GM12878 (cell line): Measurements from ENCODE around the gene MRPS21. TPM values are rescaled to one million over a fixed set of nuclear protein-coding genes. Genes with fewer than 3 reads are reported as not detected.

Experiments used
- BHLHE40 ChIP-seq, 2 experiments: fragments of 450-650 bp in 1 of 2; IDR thresholded peaks; 2 replicates each; pipeline ENCODE4 v1.6.1; 2011 to 2017; ENCODE audit warnings: low read depth in 2 of 2, borderline replicate concordance in 1 of 2, improper control_type of control experiment in 1 of 2, low read length in 1 of 2, mild to moderate bottlenecking in 1 of 2
- DPF2 ChIP-seq: fragments of 450-650 bp; IDR thresholded peaks from 2 replicates; pipeline ENCODE4 v1.6.1; 2017; ENCODE audit warnings: mild to moderate bottlenecking
- EGR1 ChIP-seq, 2 experiments: IDR thresholded peaks; 1 replicate in 1 of 2; 2 replicates in 1 of 2; pipeline ENCODE4 v1.6.1; 2011 to 2012; ENCODE audit warnings: low read depth in 2 of 2, low read length in 2 of 2, borderline replicate concordance in 1 of 2, mild to moderate bottlenecking in 1 of 2, moderate library complexity in 1 of 2
- EP300 ChIP-seq, 2 experiments: fragments of 150-350 bp in 1 of 2; IDR thresholded peaks; 2 replicates each; pipeline ENCODE4 v1.6.1; 2011 to 2012; ENCODE audit warnings: low read depth in 2 of 2, low read length in 2 of 2, borderline replicate concordance in 1 of 2, improper control_type of control experiment in 1 of 2, inconsistent platforms in 1 of 2; ENCODE audit not compliant: control insufficient read depth in 1 of 2
- GABPA ChIP-seq: IDR thresholded peaks from 2 replicates; pipeline ENCODE4 v1.6.1; 2014; ENCODE audit warnings: antibody characterized with exemption, low read depth, mild to moderate bottlenecking, inconsistent platforms
- GATAD2B ChIP-seq: fragments of 450-650 bp; conservative IDR thresholded peaks from 2 replicates; pipeline ENCODE4 v1.6.1; 2017; ENCODE audit warnings: low read depth, mild to moderate bottlenecking, moderate library complexity
- KDM1A ChIP-seq: fragments of 200-600 bp; sonication (generic); IDR thresholded peaks from 2 replicates; pipeline ENCODE4 v1.6.1; 2016; ENCODE audit warnings: borderline replicate concordance
- MEF2B ChIP-seq: fragments of 450-650 bp; IDR thresholded peaks from 2 replicates; pipeline ENCODE4 v1.6.1; 2018; ENCODE audit warnings: mild to moderate bottlenecking, moderate library complexity; ENCODE audit not compliant: partially characterized antibody, poor library complexity, severe bottlenecking
- MTA3 ChIP-seq: IDR thresholded peaks from 2 replicates; pipeline ENCODE4 v1.6.1; 2012; ENCODE audit warnings: low read length, inconsistent platforms, borderline replicate concordance
- PML ChIP-seq: IDR thresholded peaks from 2 replicates; pipeline ENCODE4 v1.6.1; 2012; ENCODE audit warnings: low read length, inconsistent platforms
- POLR2A ChIP-seq: IDR thresholded peaks from 2 replicates; pipeline ENCODE4 v1.6.1; 2011; ENCODE audit warnings: low read depth, mild to moderate bottlenecking, low read length
- POLR2AphosphoS2 ChIP-seq: IDR thresholded peaks from 2 replicates; pipeline ENCODE4 v1.6.1; 2011; ENCODE audit warnings: low read depth, mild to moderate bottlenecking, low read length, improper control_type of control experiment, moderate library complexity
- POLR2AphosphoS5 ChIP-seq: IDR thresholded peaks from 2 replicates; pipeline ENCODE4 v1.6.1; 2011; ENCODE audit warnings: mild to moderate bottlenecking, low read length, inconsistent platforms
- POU2F2 ChIP-seq: IDR thresholded peaks from 3 replicates; pipeline ENCODE4 v1.6.1; 2011; ENCODE audit warnings: low read depth, mild to moderate bottlenecking, low read length, borderline replicate concordance
- SIX5 ChIP-seq: IDR thresholded peaks from 2 replicates; pipeline ENCODE4 v1.6.1; 2011; ENCODE audit warnings: mild to moderate bottlenecking, low read depth, low read length, moderate library complexity; ENCODE audit not compliant: severe bottlenecking
- STAT3 ChIP-seq: IDR thresholded peaks from 2 replicates; pipeline ENCODE4 v1.6.1; 2011; ENCODE audit warnings: low read depth, low read length, improper control_type of control experiment
- TARDBP ChIP-seq: IDR thresholded peaks from 2 replicates; pipeline ENCODE4 v1.6.1; 2016; ENCODE audit warnings: borderline replicate concordance
- YY1 ChIP-seq: IDR thresholded peaks from 2 replicates; pipeline ENCODE4 v1.6.1; 2011; ENCODE audit warnings: low read depth, mild to moderate bottlenecking, low read length
- ZNF384 ChIP-seq: IDR thresholded peaks from 2 replicates; pipeline ENCODE4 v1.6.1; 2012; ENCODE audit warnings: low read depth, mild to moderate bottlenecking, low read length, improper control_type of control experiment, borderline replicate concordance
- polyA plus RNA-seq, 11 experiments: library from polyadenylated mRNA; depleted of rRNA in 4 of 11; unstranded in 6 of 11; stranded (reverse) in 5 of 11; fragments of >200 nt; fragmentation: Nextera tagmentation in 4 of 11; fragmentation: Illumina TruSeq in 1 of 11; extraction: Ambion mirVana in 4 of 11; extraction: Trizol in 1 of 11; gene quantifications; 1 replicate in 1 of 11; 2 replicates in 10 of 11; pipeline versions ENCODE4 v1.2.1 to v1.2.3, GENCODE V29; 2011 to 2016; ENCODE audit warnings: inconsistent platforms in 2 of 11, missing spikeins in 2 of 11, low read depth in 1 of 11
- total RNA-seq, 4 experiments: library from RNA; depleted of rRNA in 3 of 4; stranded (reverse); fragments of >200 nt in 3 of 4; fragmentation: Illumina TruSeq in 1 of 4; extraction: Trizol in 1 of 4; gene quantifications; 2 replicates each; pipeline versions ENCODE4 v1.2.1 to v1.2.3, GENCODE V29; 2013 to 2021
- TF ChIP-seq, protein P1 (sequence below), 3 experiments: IDR thresholded peaks in 2 of 3; conservative IDR thresholded peaks in 1 of 3; 2 replicates each; pipeline ENCODE4 v1.5.1; 2011; ENCODE audit warnings: low read depth in 3 of 3, low read length in 3 of 3, mild to moderate bottlenecking in 3 of 3, control low read depth in 2 of 3, moderate library complexity in 2 of 3, inconsistent platforms in 1 of 3, mixed read lengths in 1 of 3; ENCODE audit not compliant: control insufficient read depth in 2 of 3, insufficient read depth in 1 of 3; ENCODE audit errors: extremely low read depth in 1 of 3

MRPS21 gene
- total and polyA plus RNA-seq, 10 of the 15 experiments (the other 5 are each of a cell fraction or from before 2014, with no cell fraction given), result 69.4 to 275 (median 103) TPM

DNA sequence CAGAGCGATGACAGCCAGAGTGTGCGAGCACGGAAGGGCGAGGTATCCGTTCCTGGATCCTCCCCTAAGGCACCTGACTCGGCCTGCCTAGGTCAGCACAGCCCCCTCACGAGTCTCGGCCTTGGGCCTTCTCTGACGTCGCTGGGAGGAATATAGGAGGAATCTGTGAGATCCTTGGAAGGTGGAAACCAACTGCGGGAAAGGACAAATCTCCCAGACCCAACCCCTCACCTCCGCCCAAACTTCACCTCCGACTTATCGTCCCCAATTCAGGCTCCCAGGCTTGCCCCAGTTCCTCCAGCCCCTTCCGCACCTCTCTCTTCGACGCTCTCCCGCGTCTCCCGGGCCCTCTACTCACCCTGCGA, 25.3 kb upstream of the MRPS21 start (continued):
- TF ChIP-seq BHLHE40 (IDR thresholded peaks at IDR 0.05; ENCODE audit: borderline replicate concordance in 1 of 2, low read depth in 2 of 2, low read length in 1 of 2) (peak in 1 of 2 experiments; percentile 44; a peak in 1 of 4 replicates), TARDBP (no peak; the same call in 1 of the 2 replicates), STAT3 (no peak), KDM1A (no peak), DPF2 (no peak), POU2F2 (0 out of 3 replicates have a peak, but pooled peaks have one; percentile 13), ZNF384 (no peak), SIX5 (peak; percentile 13), MTA3 (no peak), POLR2A (no peak), GATAD2B (no peak), EGR1 (IDR thresholded peaks at IDR 0.05; ENCODE audit: borderline replicate concordance in 1 of 2, low read depth in 2 of 2, low read length in 2 of 2) (no peak), YY1 (no peak), EP300 (IDR thresholded peaks at IDR 0.05; ENCODE audit: borderline replicate concordance in 1 of 2, control insufficient read depth in 1 of 2, low read depth in 2 of 2, low read length in 2 of 2) (no peak), GABPA (no peak), POLR2AphosphoS5 (0 out of 2 replicates have a peak, but pooled peaks have one; percentile 27), PML (no peak), MEF2B (no peak), POLR2AphosphoS2 (no peak)
- TF ChIP-seq, protein P1, sequence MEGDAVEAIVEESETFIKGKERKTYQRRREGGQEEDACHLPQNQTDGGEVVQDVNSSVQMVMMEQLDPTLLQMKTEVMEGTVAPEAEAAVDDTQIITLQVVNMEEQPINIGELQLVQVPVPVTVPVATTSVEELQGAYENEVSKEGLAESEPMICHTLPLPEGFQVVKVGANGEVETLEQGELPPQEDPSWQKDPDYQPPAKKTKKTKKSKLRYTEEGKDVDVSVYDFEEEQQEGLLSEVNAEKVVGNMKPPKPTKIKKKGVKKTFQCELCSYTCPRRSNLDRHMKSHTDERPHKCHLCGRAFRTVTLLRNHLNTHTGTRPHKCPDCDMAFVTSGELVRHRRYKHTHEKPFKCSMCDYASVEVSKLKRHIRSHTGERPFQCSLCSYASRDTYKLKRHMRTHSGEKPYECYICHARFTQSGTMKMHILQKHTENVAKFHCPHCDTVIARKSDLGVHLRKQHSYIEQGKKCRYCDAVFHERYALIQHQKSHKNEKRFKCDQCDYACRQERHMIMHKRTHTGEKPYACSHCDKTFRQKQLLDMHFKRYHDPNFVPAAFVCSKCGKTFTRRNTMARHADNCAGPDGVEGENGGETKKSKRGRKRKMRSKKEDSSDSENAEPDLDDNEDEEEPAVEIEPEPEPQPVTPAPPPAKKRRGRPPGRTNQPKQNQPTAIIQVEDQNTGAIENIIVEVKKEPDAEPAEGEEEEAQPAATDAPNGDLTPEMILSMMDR (IDR thresholded peaks at IDR 0.05 in 2 of 3, conservative IDR thresholded peaks at IDR 0.05 in 1 of 3; ENCODE audit: control insufficient read depth in 2 of 3, extremely low read depth in 1 of 3, insufficient read depth in 1 of 3, low read depth in 3 of 3, low read length in 3 of 3), result no peak
